Measurements from ENCODE around the gene TSPAN11. TPM values are rescaled to one million over a fixed set of nuclear protein-coding genes. Genes with fewer than 3 reads are reported as not detected.
A peak's percentile ranks its signal among the peaks of the same experiment; 100 is the strongest.

TSPAN11 gene
- total and polyA plus RNA-seq, 2 of the 8 experiments (the other 6 are each of a cell fraction or from before 2014, with no cell fraction given) = 3.9 to 8.2 TPM

- H3K23ac ChIP-seq (ENCODE audit: insufficient read length) = no peak overlapping the region
- H2BK5ac ChIP-seq (ENCODE audit: low read depth, low read length) = peak overlapping the region; percentile 52; the same call in 1 of the 2 replicates
- no peak overlapping the region; a peak in 1 of 7 replicates for H3K9ac ChIP-seq (replicated peaks in 1 of 4; ENCODE audit: extremely low read depth in 1 of 4, low read depth in 3 of 4, low read length in 3 of 4)
- H3K36me3 ChIP-seq (ENCODE audit: control insufficient read depth in 2 of 4, insufficient read depth in 4 of 4, low read length in 3 of 4) = no peaks in the 10 kb centered on the region
- no peak overlapping the region for H3K4ac ChIP-seq (replicated peaks; ENCODE audit: insufficient read length, low read depth, low read length)
- no peak overlapping the region for H3K14ac ChIP-seq (ENCODE audit: insufficient read length)
- H2AFZ ChIP-seq (ENCODE audit: low read length) = no peak overlapping the region
- H3K27ac ChIP-seq (ENCODE audit: low read depth, low read length) = no peak overlapping the region
- no peak overlapping the region for H3K4me3 ChIP-seq (ENCODE audit: extremely low read depth in 1 of 4, insufficient read depth in 2 of 4, low read depth in 3 of 4, low read length in 4 of 4)
- peaks cover 0 to 1% of the 10 kb centered on the region in 2 experiments for H4K20me1 ChIP-seq (replicated peaks in 1 of 2; ENCODE audit: control insufficient read depth in 1 of 2, insufficient read depth in 2 of 2, low read length in 2 of 2)
- H3K56ac ChIP-seq (replicated peaks; ENCODE audit: insufficient read length, low read depth, low read length) = no peak overlapping the region
- POLR2A ChIA-PET (ENCODE audit: partially characterized antibody) = interaction anchor here (0.7 to 1.3 kb wide), 5 partner anchors 8 to 140 kb away, joined by 3 read pairs; no protein-coding TSS in a partner anchor
- 90% methylated on average over 10 of the region's 10 CpGs; no CpG with 5 or more reads in 1 of the 2 experiments for WGBS, 2 experiments (ENCODE audit: extremely low coverage in 1 of 2, insufficient coverage in 1 of 2, insufficient read length in 1 of 2, insufficient replicate concordance in 2 of 2, low coverage in 1 of 2, low lambda C conversion rate in 2 of 2, missing lambda C conversion rate in 1 of 2)
- H2BK20ac ChIP-seq (ENCODE audit: low read length) = no peak overlapping the region
- H2BK15ac ChIP-seq (ENCODE audit: low read length) = no peak overlapping the region
- no peak overlapping the region for H2BK120ac ChIP-seq (replicated peaks; ENCODE audit: low read depth, low read length)
- FAIRE-seq (no peak), DNase-seq (ENCODE audit: low read depth in 1 of 2, low spot score in 2 of 2) (no peak)
- no peak overlapping the region for H4K5ac ChIP-seq (ENCODE audit: insufficient read length, low read depth, low read length)
- no peaks in the 10 kb centered on the region for H3K9me3 ChIP-seq (ENCODE audit: insufficient read depth in 2 of 2, low read depth in 1 of 2, low read length in 1 of 2)
- H3K27me3 ChIP-seq (replicated peaks in 1 of 4; ENCODE audit: control insufficient read depth in 3 of 4, extremely low read depth in 1 of 4, insufficient read depth in 3 of 4, low read length in 3 of 4) = no peaks in the 10 kb centered on the region
- no peaks in the 10 kb centered on the region for H3K79me1 ChIP-seq (ENCODE audit: low read depth, low read length)
- no peaks in the 10 kb centered on the region for H3K23me2 ChIP-seq (ENCODE audit: low read depth, low read length)
- H2BK12ac ChIP-seq (ENCODE audit: low read depth, low read length) = no peak overlapping the region
- CTCF ChIA-PET (ENCODE audit: partially characterized antibody) = interaction anchor here (0.8 to 21.1 kb wide), 30 partner anchors 10 to 277 kb away, joined by 3 to 385 read pairs (median 4); partner anchors contain the start of gene TSPAN11
- no peak overlapping the region for H3K18ac ChIP-seq (ENCODE audit: extremely low read depth, low read length)
- H2AK5ac ChIP-seq (ENCODE audit: low read depth, low read length) = no peak overlapping the region
- H3K4me2 ChIP-seq (ENCODE audit: insufficient read depth in 1 of 2, low read depth in 2 of 2, low read length in 2 of 2) = no peak overlapping the region
- H3K4me1 ChIP-seq (replicated peaks in 1 of 4; ENCODE audit: control insufficient read depth in 3 of 4, insufficient read depth in 4 of 4, low read length in 3 of 4) = peaks cover 0 to 7% (median under 1%) of the 10 kb centered on the region in 4 experiments; a peak in 3 of 7 replicates
- no peak overlapping the region for H4K91ac ChIP-seq (replicated peaks; ENCODE audit: insufficient read length, low read length)
- H3K79me2 ChIP-seq (ENCODE audit: control insufficient read depth in 1 of 2, insufficient read depth in 2 of 2, low read length in 2 of 2) = no peaks in the 10 kb centered on the region
- no peak overlapping the region for H4K8ac ChIP-seq (ENCODE audit: extremely low read depth, insufficient read depth, low read length)
- TF ChIP-seq SIN3A (conservative IDR thresholded peaks at IDR 0.05 in 1 of 2, IDR thresholded peaks at IDR 0.05 in 1 of 2; ENCODE audit: low read depth in 1 of 2, low read length in 2 of 2) (no peak), CBX5 (IDR thresholded peaks at IDR 0.05; ENCODE audit: low read depth, low read length) (no peak), SAP30 (IDR thresholded peaks at IDR 0.05; ENCODE audit: insufficient read depth, insufficient replicate concordance, low read length) (no peak), GTF2F1 (IDR thresholded peaks at IDR 0.05; ENCODE audit: borderline replicate concordance, low read depth, low read length) (no peak), TAF1 (IDR thresholded peaks at IDR 0.05; ENCODE audit: low read depth, low read length) (no peak), EP300 (IDR thresholded peaks at IDR 0.05; ENCODE audit: borderline replicate concordance in 1 of 2, low read depth in 2 of 2, low read length in 2 of 2) (no peak), FOSL1 (IDR thresholded peaks at IDR 0.05; ENCODE audit: insufficient read depth, low read depth, low read length) (no peak), JUND (IDR thresholded peaks at IDR 0.05; ENCODE audit: low read length) (no peak)
Observed at GRCh38 chr12:30990316-30990715, 63.8 kb downstream of the TSPAN11 start.

All from H1 (cell line).